ENCODE data around the gene CUX1.

DNA sequence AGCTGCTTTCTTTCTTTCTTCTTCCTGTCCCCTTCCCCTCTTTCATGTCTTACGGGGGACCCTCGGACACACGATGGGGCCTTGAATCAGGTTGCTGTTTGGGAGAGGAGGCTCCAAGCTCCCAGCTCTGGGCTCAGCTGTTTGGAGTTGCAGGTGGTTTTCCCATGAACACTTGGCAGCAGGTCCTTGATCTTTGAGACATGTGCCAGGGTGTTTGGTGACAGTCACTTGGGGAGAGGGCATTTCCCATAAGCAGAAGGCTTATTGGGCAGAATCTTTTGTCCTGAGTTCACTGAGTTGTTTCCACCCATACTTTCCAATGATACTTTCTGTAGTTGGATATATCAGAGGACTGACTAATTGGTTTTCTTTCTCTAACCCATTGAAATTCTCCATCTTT is 364.6 kb downstream of the CUX1 start:
- TF ChIP-seq, protein P1, sequence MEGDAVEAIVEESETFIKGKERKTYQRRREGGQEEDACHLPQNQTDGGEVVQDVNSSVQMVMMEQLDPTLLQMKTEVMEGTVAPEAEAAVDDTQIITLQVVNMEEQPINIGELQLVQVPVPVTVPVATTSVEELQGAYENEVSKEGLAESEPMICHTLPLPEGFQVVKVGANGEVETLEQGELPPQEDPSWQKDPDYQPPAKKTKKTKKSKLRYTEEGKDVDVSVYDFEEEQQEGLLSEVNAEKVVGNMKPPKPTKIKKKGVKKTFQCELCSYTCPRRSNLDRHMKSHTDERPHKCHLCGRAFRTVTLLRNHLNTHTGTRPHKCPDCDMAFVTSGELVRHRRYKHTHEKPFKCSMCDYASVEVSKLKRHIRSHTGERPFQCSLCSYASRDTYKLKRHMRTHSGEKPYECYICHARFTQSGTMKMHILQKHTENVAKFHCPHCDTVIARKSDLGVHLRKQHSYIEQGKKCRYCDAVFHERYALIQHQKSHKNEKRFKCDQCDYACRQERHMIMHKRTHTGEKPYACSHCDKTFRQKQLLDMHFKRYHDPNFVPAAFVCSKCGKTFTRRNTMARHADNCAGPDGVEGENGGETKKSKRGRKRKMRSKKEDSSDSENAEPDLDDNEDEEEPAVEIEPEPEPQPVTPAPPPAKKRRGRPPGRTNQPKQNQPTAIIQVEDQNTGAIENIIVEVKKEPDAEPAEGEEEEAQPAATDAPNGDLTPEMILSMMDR (IDR thresholded peaks at IDR 0.05; ENCODE audit: insufficient read depth, low read depth, low read length), result no peak
- TF ChIP-seq EZH2 (IDR thresholded peaks at IDR 0.05; ENCODE audit: insufficient read depth, low read length), result no peak

Measured in astrocyte (in vitro differentiated cells and primary cell).